H1 (cell line): ENCODE measurements around the gene CADM2. TPM values are rescaled to one million over a fixed set of nuclear protein-coding genes. Genes with fewer than 3 reads are reported as not detected.

Experiments
- CTCF ChIA-PET: fragments of 300-600 bp; sonication (Branson Sonifier 250); formaldehyde crosslinking; loops from one replicate; lab custom pipeline; 2021; ENCODE audit not compliant: partially characterized antibody; lab: Charles Lee
- POLR2A ChIA-PET: fragments of 300-600 bp; sonication (Branson Sonifier 250); formaldehyde crosslinking; loops from one replicate; lab custom pipeline; 2021; ENCODE audit warnings: inconsistent platforms; ENCODE audit not compliant: partially characterized antibody; lab: Charles Lee
- DNase-seq, 2 experiments: peaks; one replicate each; pipeline versions ENCODE4 v3.0.0 to v3.0.0-alpha.2; 2010 to 2022; ENCODE audit warnings: low spot score in 2 of 2, low read depth in 1 of 2, mixed read lengths in 1 of 2
- FAIRE-seq: peaks from 2 replicates; lab custom pipeline; 2011; peaks lifted over from hg19 to GRCh38; lab: Jason Lieb, UNC
- H2AFZ ChIP-seq: 2 replicates; pipeline ENCODE4 v1.8.1; 2012; ENCODE audit warnings: low read length, inconsistent platforms
- H2AK5ac ChIP-seq: 2 replicates; pipeline ENCODE4 v1.6.1; 2013; ENCODE audit warnings: low read depth, low read length
- H2BK120ac ChIP-seq: replicated peaks from 2 replicates; pipeline ENCODE3; 2013; ENCODE audit warnings: low read depth, low read length, inconsistent platforms
- H2BK12ac ChIP-seq: 2 replicates; pipeline ENCODE4 v1.6.1; 2013; ENCODE audit warnings: low read depth, low read length
- H2BK15ac ChIP-seq: 2 replicates; pipeline ENCODE4 v1.6.1; 2013; ENCODE audit warnings: low read length
- H2BK20ac ChIP-seq: 2 replicates; pipeline ENCODE4 v1.6.1; 2013; ENCODE audit warnings: low read length
- H2BK5ac ChIP-seq: 2 replicates; pipeline ENCODE4 v1.6.1; 2013; ENCODE audit warnings: low read depth, low read length
- H3K14ac ChIP-seq: 2 replicates; pipeline ENCODE4 v1.6.1; 2013; ENCODE audit warnings: inconsistent platforms; ENCODE audit not compliant: insufficient read length
- H3K18ac ChIP-seq: 2 replicates; pipeline ENCODE4 v1.6.1; 2013; ENCODE audit warnings: low read length; ENCODE audit errors: extremely low read depth
- H3K23ac ChIP-seq: 2 replicates; pipeline ENCODE4 v1.6.1; 2013; ENCODE audit warnings: inconsistent platforms; ENCODE audit not compliant: insufficient read length
- H3K23me2 ChIP-seq: 2 replicates; pipeline ENCODE4 v1.6.1; 2013; ENCODE audit warnings: low read depth, low read length
- H3K27ac ChIP-seq: 2 replicates; pipeline ENCODE4 v1.6.1; 2011; ENCODE audit warnings: low read depth, low read length, inconsistent platforms
- H3K27me3 ChIP-seq, 4 experiments: replicated peaks in 1 of 4; 1 replicate in 1 of 4; 2 replicates in 3 of 4; pipeline versions ENCODE4 v1.6.1 to v1.8.1; 2011 to 2013; ENCODE audit warnings: low read length in 3 of 4, mild to moderate bottlenecking in 3 of 4, inconsistent platforms in 2 of 4, mixed read lengths in 2 of 4, moderate library complexity in 1 of 4; ENCODE audit not compliant: control insufficient read depth in 3 of 4, insufficient read depth in 3 of 4; ENCODE audit errors: extremely low read depth in 1 of 4
- H3K36me3 ChIP-seq, 4 experiments: 2 replicates each; pipeline versions ENCODE4 v1.6.1 to v1.8.1; 2011 to 2013; ENCODE audit warnings: mild to moderate bottlenecking in 4 of 4, low read length in 3 of 4, moderate library complexity in 2 of 4, control low read depth in 1 of 4, inconsistent platforms in 1 of 4; ENCODE audit not compliant: insufficient read depth in 4 of 4, control insufficient read depth in 2 of 4
- H3K4ac ChIP-seq: replicated peaks from 2 replicates; pipeline ENCODE3; 2013; ENCODE audit warnings: low read length, low read depth, mixed read lengths, inconsistent platforms; ENCODE audit not compliant: insufficient read length
- H3K4me1 ChIP-seq, 4 experiments: replicated peaks in 1 of 4; 1 replicate in 1 of 4; 2 replicates in 3 of 4; pipeline versions ENCODE4 v1.6.1 to v1.8.1; 2011 to 2013; ENCODE audit warnings: low read length in 3 of 4, inconsistent platforms in 2 of 4, mixed read lengths in 1 of 4; ENCODE audit not compliant: insufficient read depth in 4 of 4, control insufficient read depth in 3 of 4
- H3K4me2 ChIP-seq, 2 experiments: 2 replicates each; pipeline versions ENCODE4 v1.6.1 to v1.8.1; 2011 to 2013; ENCODE audit warnings: low read depth in 2 of 2, low read length in 2 of 2, control low read depth in 1 of 2, inconsistent platforms in 1 of 2, mild to moderate bottlenecking in 1 of 2; ENCODE audit not compliant: insufficient read depth in 1 of 2
- H3K4me3 ChIP-seq, 4 experiments: fragments of 200-600, 300-600 bp in 1 of 4; sonication (generic), shearing (Covaris generic), sonication (Bioruptor Twin) in 1 of 4; 2 replicates each; pipeline versions ENCODE4 v1.5.1 to v1.8.1; 2011 to 2016; ENCODE audit warnings: low read length in 4 of 4, low read depth in 3 of 4, control low read depth in 2 of 4, inconsistent platforms in 2 of 4, mild to moderate bottlenecking in 2 of 4, mixed read lengths in 1 of 4, moderate library complexity in 1 of 4; ENCODE audit not compliant: insufficient read depth in 2 of 4; ENCODE audit errors: extremely low read depth in 1 of 4
- H3K56ac ChIP-seq: replicated peaks from 2 replicates; pipeline ENCODE3; 2013; ENCODE audit warnings: low read depth, mild to moderate bottlenecking, mixed read lengths, low read length, inconsistent platforms; ENCODE audit not compliant: insufficient read length
- H3K79me1 ChIP-seq: 2 replicates; pipeline ENCODE4 v1.6.1; 2013; ENCODE audit warnings: low read depth, low read length, control low read depth
- H3K79me2 ChIP-seq, 2 experiments: 2 replicates each; pipeline versions ENCODE4 v1.6.1 to v1.8.1; 2012 to 2013; ENCODE audit warnings: low read length in 2 of 2, mild to moderate bottlenecking in 2 of 2, inconsistent platforms in 1 of 2; ENCODE audit not compliant: insufficient read depth in 2 of 2, control insufficient read depth in 1 of 2
- H3K9ac ChIP-seq, 4 experiments: replicated peaks in 1 of 4; 1 replicate in 1 of 4; 2 replicates in 3 of 4; pipeline versions ENCODE4 v1.6.1 to v1.8.1; 2011 to 2013; ENCODE audit warnings: low read depth in 3 of 4, low read length in 3 of 4, control low read depth in 2 of 4, mild to moderate bottlenecking in 2 of 4, moderate library complexity in 2 of 4, inconsistent platforms in 1 of 4; ENCODE audit errors: extremely low read depth in 1 of 4
- H3K9me3 ChIP-seq, 2 experiments: 2 replicates each; pipeline versions ENCODE4 v1.6.1 to v1.8.1; 2012 to 2013; ENCODE audit warnings: mild to moderate bottlenecking in 2 of 2, moderate library complexity in 2 of 2, control low read depth in 1 of 2, inconsistent platforms in 1 of 2, low read depth in 1 of 2, low read length in 1 of 2, mixed read lengths in 1 of 2; ENCODE audit not compliant: insufficient read depth in 2 of 2
- H4K20me1 ChIP-seq, 2 experiments: replicated peaks in 1 of 2; 2 replicates each; pipeline versions ENCODE3 to v1.8.1; 2011 to 2013; ENCODE audit warnings: inconsistent platforms in 2 of 2, low read length in 2 of 2, mild to moderate bottlenecking in 1 of 2; ENCODE audit not compliant: insufficient read depth in 2 of 2, control insufficient read depth in 1 of 2
- H4K5ac ChIP-seq: 2 replicates; pipeline ENCODE4 v1.6.1; 2013; ENCODE audit warnings: low read length, low read depth, mixed read lengths, inconsistent platforms; ENCODE audit not compliant: insufficient read length
- H4K8ac ChIP-seq: 2 replicates; pipeline ENCODE4 v1.8.0; 2013; ENCODE audit warnings: mild to moderate bottlenecking, moderate library complexity, low read length, inconsistent platforms; ENCODE audit not compliant: insufficient read depth; ENCODE audit errors: extremely low read depth
- H4K91ac ChIP-seq: replicated peaks from 2 replicates; pipeline ENCODE3; 2013; ENCODE audit warnings: low read length, mixed read lengths, inconsistent platforms; ENCODE audit not compliant: insufficient read length
- ATF2 ChIP-seq: IDR thresholded peaks from 2 replicates; pipeline ENCODE4 v1.6.1; 2012; ENCODE audit warnings: low read length, inconsistent platforms
- BACH1 ChIP-seq: IDR thresholded peaks from 2 replicates; pipeline ENCODE4 v1.6.1; 2012; ENCODE audit warnings: low read length, improper control_type of control experiment
- BCL11A ChIP-seq, 2 experiments: IDR thresholded peaks; one replicate each; pipeline ENCODE4 v1.6.1; 2011; ENCODE audit warnings: low read depth in 2 of 2, low read length in 2 of 2, mild to moderate bottlenecking in 2 of 2
- CEBPB ChIP-seq: IDR thresholded peaks from 2 replicates; pipeline ENCODE4 v1.6.1; 2012; ENCODE audit warnings: low read depth, low read length
- EP300 ChIP-seq, 2 experiments: IDR thresholded peaks; 1 replicate in 1 of 2; 2 replicates in 1 of 2; pipeline ENCODE4 v1.6.1; 2011 to 2012; ENCODE audit warnings: low read depth in 2 of 2, low read length in 2 of 2, mild to moderate bottlenecking in 2 of 2, borderline replicate concordance in 1 of 2, inconsistent platforms in 1 of 2, moderate library complexity in 1 of 2
- GABPA ChIP-seq: IDR thresholded peaks from 2 replicates; pipeline ENCODE4 v1.6.1; 2011; ENCODE audit warnings: mild to moderate bottlenecking, low read length, moderate library complexity, borderline replicate concordance; ENCODE audit not compliant: insufficient read depth
- KDM1A ChIP-seq: fragments of 200-600, 300-600 bp; sonication (generic); IDR thresholded peaks from 2 replicates; pipeline ENCODE4 v1.7.1; 2016; ENCODE audit warnings: mild to moderate bottlenecking, low read length, borderline replicate concordance
- KDM5A ChIP-seq: fragments of 200-600 bp; IDR thresholded peaks from 2 replicates; pipeline ENCODE4 v1.7.1; 2012; ENCODE audit warnings: mild to moderate bottlenecking, low read length, inconsistent platforms, mixed read lengths
- NANOG ChIP-seq: IDR thresholded peaks from 2 replicates; pipeline ENCODE4 v1.6.1; 2011; ENCODE audit warnings: low read length, low read depth, mild to moderate bottlenecking, inconsistent platforms; ENCODE audit not compliant: insufficient read depth, poor library complexity, severe bottlenecking
- POLR2AphosphoS5 ChIP-seq: IDR thresholded peaks from 2 replicates; pipeline ENCODE4 v1.6.1; 2011; ENCODE audit warnings: low read depth, low read length
- SIRT6 ChIP-seq: IDR thresholded peaks from one replicate; pipeline ENCODE4 v1.7.1; 2012; ENCODE audit warnings: low read length, inconsistent platforms
- SP1 ChIP-seq: IDR thresholded peaks from 2 replicates; pipeline ENCODE4 v1.6.1; 2011; ENCODE audit warnings: low read depth, low read length
- WGBS, 2 experiments: shearing (Covaris generic) in 1 of 2; methylation state at CpG; one replicate each; pipeline versions ENCODE4 v1.1.6 to v1.1.7; 2013 to 2015; ENCODE audit warnings: low lambda C conversion rate in 2 of 2, mixed read lengths in 2 of 2, inconsistent platforms in 1 of 2, low coverage in 1 of 2, missing lambda C conversion rate in 1 of 2; ENCODE audit not compliant: insufficient replicate concordance in 2 of 2, insufficient coverage in 1 of 2, insufficient read length in 1 of 2; ENCODE audit errors: extremely low coverage in 1 of 2, missing lambda C conversion rate in 1 of 2; 5-methylcytosine and 5-hydroxymethylcytosine counted together
- polyA plus RNA-seq, 7 experiments: library from polyadenylated mRNA; depleted of rRNA in 3 of 7; stranded (reverse) in 5 of 7; unstranded in 2 of 7; fragments of >200 nt in 5 of 7; fragments of 200-250 nt in 2 of 7; gene quantifications; 1 replicate in 5 of 7; 2 replicates in 1 of 7; 4 replicates in 1 of 7; pipeline versions ENCODE4 v1.2.1 to v1.2.3, GENCODE V29; 2011 to 2013; ENCODE audit warnings: missing spikeins in 2 of 7, mixed read lengths in 2 of 7
- total RNA-seq: library from RNA; stranded (reverse); fragmentation: NEBNext Ultra II Directional; extraction: Animal tissue kit (Norgen Biotek cat#: 25700); gene quantifications from 2 replicates; pipeline ENCODE4 v1.2.1, GENCODE V29; 2021

The CADM2 gene
- total and polyA plus RNA-seq, 2 of the 8 experiments (the other 6 are each of a cell fraction or from before 2014, with no cell fraction given): 14.9 to 20.9 TPM

- H3K4me2 ChIP-seq: no peak overlapping the region
- H2BK12ac ChIP-seq: no peak overlapping the region
- no peak overlapping the region for H3K9ac ChIP-seq
- no peak overlapping the region for H4K8ac ChIP-seq
- H3K56ac ChIP-seq: no peak overlapping the region
- H3K4me3 ChIP-seq: no peak overlapping the region
- no peak overlapping the region for H3K4ac ChIP-seq
- no peak overlapping the region for H4K91ac ChIP-seq
- no peaks in the 10 kb centered on the region for H3K27me3 ChIP-seq
- H3K23me2 ChIP-seq: no peaks in the 10 kb centered on the region
- no peak overlapping the region for H3K18ac ChIP-seq
- ChIA-PET POLR2A (no interaction called here), CTCF (interaction anchor here (0.7 to 1.6 kb wide), 7 partner anchors 8 to 213 kb away, joined by 3 to 9 read pairs (median 3); no protein-coding TSS in a partner anchor)
- WGBS, 2 experiments: 82% methylated on average over 2 of the region's 2 CpGs; no CpG with 5 or more reads in 1 of the 2 experiments
- no peaks in the 10 kb centered on the region for H3K79me1 ChIP-seq
- DNase-seq (no peak), FAIRE-seq (no peak)
- no peaks in the 10 kb centered on the region for H3K9me3 ChIP-seq
- H2BK20ac ChIP-seq: no peak overlapping the region
- H2BK5ac ChIP-seq: no peak overlapping the region
- no peaks in the 10 kb centered on the region for H3K79me2 ChIP-seq
- H3K36me3 ChIP-seq: no peaks in the 10 kb centered on the region
- H3K14ac ChIP-seq: no peak overlapping the region
- no peak overlapping the region for H2AFZ ChIP-seq
- H2AK5ac ChIP-seq: no peak overlapping the region
- no peak overlapping the region for H2BK120ac ChIP-seq
- H3K23ac ChIP-seq: no peak overlapping the region
- H2BK15ac ChIP-seq: no peak overlapping the region
- H4K5ac ChIP-seq: no peak overlapping the region
- H3K4me1 ChIP-seq: no peaks in the 10 kb centered on the region
- no peaks in the 10 kb centered on the region for H4K20me1 ChIP-seq
- H3K27ac ChIP-seq: no peak overlapping the region
- TF ChIP-seq BCL11A (IDR thresholded peaks at IDR 0.05; ENCODE audit: low read depth in 2 of 2, low read length in 2 of 2) (no peak), BACH1 (no peak), GABPA (no peak), KDM1A (no peak), SIRT6 (no peak), EP300 (IDR thresholded peaks at IDR 0.05; ENCODE audit: borderline replicate concordance in 1 of 2, low read depth in 2 of 2, low read length in 2 of 2) (no peak), NANOG (no peak), POLR2AphosphoS5 (no peak), ATF2 (no peak), SP1 (no peak), CEBPB (no peak), KDM5A (no peak)
Observed at GRCh38 chr3:85574006-85574705, 615.4 kb downstream of the CADM2 start.
